ENCODE data around the gene ZMYM2.

Gene ZMYM2

DNA sequence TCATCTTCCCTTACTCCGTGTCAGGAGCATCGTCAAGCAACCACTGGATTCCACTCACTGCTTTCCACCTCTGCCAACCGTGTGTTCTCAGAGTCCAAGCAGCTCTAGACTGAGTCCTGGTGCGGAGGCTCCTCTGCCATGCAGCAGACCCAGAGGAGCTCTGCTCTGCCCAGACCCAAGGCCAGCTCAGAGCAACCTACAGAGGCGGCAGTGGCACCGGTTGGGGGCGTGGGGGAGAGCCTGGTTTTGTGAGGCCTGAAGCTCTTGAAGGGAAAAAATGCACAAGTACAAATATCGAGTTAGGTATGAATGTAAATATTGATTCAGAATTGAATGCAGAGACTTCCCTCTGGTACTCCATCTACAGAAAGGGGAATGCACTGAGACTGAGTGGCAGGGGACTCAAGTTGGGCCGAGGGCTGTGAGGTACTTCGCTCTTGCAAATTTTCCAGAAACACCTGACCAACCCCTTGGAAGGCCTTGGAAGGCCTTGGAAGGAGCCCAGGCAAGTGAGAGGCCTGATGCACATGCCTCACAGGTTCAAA is 155.6 kb downstream of the ZMYM2 start:
- peak; percentile 15 for DNase-seq

DNA sequence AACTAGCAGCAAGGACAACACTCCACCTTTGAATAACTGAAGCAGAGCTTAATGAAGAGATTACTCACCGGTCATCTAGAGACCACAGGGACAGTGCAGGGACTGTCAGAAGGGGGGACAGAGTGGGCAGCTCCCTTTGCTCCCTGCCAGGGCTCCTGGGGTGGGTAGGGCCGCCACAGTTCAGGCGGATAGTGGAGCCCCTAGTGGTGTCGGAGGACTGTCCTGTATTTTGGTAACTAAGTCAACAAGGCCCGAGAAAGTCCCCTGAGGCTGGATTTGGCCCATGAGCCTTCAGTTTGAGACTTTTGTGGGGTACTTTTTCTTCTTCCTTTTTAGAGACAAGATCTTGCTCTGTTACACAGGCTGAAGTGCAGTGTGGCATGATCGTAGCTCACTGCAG is 157.7 kb downstream of the ZMYM2 start:
- DNase-seq = no peak

DNA sequence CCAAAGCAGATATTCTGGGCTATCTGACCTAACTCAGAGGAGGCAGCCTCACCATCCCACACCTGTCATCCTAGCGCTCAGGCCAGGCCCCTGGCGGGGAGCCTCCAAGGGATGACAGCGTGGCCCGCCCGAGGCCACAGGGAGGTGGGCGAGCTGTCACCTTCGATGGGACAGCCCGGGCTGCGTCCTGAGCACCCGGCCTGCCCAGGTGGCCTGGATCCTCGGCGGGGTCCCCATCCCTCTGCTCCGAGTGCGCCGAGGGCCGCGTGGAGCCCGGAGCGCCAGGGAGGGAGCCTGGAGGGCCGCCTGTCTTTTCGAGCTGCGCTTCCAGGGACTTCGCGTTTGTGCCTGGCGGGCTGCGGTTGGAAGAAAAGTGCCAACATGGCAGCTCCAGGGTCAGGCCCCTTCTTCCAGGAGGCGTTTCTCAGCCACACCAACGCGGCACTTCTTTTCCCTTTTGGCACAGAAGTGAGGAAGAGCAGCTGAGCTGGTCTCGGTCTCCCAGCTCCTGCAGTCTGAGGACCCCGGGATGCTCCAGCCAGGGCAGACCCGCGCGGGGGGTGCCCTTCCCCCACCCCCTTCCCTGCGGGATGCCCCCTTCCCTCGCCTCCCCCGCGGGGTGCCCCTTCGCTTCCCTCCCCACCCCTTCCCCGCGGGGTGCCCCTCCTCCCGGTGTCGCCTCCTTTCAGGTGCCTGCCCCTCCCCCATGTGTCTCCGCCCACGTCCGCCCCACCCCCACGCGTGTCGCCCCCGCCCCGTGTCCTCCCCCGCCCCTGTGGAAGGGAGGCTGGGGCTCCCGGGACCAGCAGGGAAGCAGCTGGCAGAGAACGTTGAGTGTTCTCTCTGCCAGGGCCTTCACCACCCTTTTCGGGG is 160.0 kb downstream of the ZMYM2 start:
- DNase-seq = peak; percentile 91

DNA sequence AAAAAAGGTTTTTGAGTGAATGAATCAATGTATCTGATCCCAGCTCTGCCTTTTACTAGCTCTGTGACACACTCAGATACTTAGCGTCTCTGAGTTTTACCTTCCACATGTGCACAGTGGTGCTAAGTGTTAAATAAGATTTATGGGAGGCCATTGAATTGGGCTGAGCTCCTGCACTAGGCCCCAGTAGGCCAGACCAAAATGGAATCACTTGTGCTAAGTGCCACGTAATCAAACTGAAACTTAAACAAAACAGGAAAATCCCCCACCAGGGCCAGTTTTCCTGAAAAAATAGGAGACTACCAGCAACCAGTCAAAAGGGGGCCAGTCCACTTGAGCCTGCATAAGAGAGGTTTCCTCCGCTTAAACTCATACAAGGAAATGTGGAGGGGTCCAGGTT is 161.4 kb downstream of the ZMYM2 start:
- no peak for DNase-seq

DNA sequence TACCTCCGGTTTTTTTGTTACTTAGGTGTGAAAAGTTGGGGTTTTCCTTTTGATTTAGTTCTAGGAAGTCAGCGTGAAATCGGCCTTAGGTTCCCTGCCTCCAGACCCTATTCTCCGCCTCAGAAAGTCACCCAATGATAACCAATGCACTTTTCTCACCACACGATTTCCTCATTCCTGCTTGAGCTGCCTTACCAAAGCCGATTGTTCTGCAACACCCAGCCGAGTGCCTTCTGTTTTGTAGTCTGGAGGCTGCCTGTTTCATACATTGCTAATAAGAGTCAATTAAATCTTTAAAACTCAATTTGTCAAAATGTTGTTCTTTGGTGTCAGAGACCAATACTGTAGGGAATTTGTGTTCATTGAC is 162.6 kb downstream of the ZMYM2 start:
- no peak for DNase-seq

DNA sequence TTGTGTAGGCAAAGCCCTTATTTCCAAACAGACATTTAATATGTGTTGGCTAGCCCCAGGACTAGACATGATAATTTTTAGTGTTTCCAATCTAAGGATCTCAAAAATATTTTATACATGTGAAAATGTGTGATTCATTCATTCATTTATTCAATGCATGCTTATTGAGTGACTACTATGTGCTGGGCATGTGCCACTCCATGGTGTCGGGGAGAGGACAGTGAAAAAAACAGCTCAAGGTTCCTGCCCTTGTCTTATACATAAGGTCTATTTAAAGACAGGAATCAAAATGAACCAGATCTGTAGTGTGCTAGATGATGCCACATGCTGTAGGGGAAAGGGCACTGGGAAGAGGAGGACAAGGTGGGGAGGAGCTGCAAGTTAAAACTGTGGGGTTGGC is 165.8 kb downstream of the ZMYM2 start:
- DNase-seq = no peak

DNA sequence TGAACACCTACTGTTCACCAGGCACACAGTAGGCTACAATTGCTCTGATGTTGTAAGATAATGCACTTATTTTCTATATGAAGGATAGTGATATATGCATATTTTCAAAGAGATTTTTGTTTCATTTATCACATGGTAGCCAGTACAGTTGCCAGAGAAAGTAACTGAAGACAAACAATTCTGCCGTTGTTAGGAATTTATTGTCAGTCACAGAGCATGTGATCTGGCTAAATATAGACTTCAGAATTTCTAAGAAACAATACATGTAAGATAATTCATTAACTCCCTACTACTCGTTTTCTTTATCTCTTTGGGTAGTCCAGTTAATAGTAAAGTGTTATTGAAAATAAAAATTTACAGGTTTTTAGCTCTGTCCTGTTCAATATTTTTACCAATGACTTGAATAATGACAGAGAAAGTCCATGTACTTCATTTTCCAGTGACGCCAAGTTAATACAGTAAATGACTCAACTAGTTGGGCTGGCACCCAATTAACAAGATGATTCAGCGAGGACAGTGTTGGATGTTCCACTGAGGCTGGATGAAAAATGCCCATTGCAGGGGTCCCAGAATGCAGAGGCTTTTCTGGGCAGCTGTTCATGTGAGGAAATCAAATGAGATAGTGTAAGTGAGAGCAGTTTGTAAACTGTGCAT is 166.7 kb downstream of the ZMYM2 start:
- no peak for DNase-seq

DNA sequence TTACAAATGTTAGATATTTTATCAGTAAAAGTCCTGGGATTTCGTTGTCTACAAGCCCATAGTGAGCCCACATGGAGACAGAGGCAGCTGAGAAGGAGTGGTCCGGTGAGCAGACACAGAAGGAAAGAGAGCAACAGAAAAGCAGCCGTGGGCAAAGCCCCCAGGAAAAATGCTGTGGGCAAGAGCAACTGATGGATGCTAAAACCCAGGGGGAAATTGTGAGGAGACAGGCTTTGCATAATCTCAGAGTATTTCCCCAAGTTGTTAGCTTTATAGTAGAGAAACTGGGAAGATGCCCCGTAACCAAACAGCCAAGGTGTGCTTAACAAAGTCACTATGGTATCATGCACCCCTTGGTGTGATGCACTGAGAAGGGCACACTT is 167.2 kb downstream of the ZMYM2 start:
- no peak for DNase-seq

DNA sequence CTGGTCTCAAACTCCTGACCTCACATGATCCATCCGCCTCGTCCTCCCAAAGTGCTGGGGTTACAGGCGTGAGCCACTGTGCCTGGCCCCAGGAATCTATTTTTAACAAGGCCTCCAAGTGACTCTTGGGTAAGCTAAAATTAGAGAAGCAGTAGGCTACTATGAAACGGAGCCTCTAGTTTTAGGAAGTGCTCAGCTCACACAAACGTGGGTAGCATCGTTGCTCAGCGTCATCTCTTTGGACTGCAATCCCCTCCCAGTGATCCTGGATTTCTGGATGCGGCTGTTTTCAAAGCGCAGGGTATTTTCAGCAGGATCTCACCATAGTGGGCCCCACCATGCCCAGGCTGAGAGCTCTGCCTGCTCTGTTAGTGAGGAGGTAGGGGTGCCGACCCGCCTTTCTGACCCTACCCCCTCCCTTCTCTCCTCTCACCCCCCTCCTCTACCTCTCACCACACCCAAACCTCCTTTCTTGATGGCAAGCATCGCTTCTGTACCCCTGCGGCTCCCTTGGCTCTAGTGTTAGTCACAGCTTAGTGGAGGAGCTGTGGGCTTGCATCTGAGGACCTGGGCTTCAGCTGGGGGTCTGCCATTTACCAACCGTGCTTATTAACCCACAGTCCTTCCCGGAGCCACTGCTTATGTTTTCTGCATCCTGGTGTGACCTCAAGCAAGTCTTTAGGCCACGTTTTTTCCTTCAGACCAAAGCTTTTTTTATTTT is 168.2 kb downstream of the ZMYM2 start:
- DNase-seq = no peak

DNA sequence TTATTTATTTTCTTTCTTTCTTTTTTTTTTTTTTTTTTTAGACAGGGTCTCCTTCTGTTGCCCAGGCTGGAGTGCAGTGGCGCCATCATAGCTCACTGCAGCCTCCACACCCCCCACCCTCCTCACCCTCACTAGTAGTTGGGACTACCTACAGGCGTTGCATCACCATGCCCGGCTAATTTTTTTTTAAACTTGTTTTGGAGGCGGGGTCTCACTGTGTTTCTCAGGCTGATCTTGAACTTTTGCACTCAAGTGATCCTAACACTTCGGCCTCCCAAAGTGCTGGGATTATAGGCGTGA is 168.7 kb downstream of the ZMYM2 start:
- DNase-seq = no peak

DNA sequence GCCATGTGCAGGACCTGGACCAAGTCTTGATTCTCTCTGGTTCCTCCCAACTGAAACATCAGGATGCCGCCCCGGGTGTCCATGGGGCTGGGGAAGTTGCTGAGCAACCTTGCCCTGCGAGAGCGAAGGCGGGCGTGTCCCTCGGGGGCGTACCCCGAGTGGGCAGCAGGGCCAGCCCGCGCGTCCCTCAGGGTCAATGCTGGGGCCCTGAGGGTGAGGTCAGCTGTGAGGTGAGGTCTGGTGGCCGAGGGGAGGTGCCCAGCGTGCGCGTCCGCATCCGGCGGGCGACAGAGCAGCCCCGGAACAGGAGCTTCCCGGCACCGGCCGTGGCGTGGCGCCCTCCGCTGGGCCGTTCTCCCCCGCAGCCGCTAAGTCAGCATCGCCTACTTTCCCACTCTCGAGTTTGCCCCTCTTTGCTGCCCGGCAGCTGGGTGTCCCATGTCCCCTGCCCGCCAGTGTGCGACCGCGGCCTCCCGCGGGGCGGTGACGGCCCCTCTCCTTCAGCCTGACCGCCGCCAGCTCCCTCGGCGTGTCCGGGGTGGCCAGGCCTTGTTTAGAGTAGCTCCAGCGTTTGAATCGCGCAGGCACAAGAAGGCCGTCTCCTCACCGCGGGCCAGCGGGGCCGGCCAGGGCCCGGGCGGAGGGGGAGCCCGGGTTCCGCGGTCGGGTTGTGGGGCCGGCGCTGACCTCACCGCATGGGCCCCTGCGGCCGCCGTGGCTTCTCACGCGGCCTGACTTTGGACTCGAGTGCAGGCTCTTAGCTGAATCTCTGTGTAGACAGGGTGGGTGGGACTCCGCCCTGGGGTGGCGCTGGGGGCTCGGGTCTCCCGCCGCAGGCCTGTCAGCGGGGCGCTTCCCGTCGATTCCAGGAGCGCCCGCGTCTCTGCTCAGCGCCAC is 169.3 kb downstream of the ZMYM2 start:
- DNase-seq = peak; percentile 89

DNA sequence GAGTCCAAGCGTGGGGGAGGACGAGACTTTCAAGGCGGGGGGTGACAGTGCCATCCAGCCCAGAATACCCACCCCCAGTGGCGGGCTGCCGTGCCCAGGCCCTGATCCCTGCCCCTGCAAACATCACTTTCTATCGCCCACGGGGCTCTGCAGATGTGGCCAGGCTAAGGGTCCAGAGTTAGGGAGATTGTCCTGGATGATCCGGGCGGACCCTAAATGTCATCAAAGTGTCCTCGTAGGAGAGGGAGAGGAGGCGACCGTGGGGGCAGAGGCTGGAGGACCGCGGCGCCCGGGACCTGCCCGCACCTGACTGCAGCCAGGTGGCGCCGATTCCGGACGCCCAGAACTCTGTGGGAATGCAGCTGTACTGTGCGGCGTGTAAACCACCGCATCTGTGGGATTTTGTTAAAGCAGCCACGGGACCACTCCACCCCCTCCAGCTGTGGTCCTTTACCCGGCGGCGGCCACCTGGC is 170.0 kb downstream of the ZMYM2 start:
- peak; percentile 71 for DNase-seq

DNA sequence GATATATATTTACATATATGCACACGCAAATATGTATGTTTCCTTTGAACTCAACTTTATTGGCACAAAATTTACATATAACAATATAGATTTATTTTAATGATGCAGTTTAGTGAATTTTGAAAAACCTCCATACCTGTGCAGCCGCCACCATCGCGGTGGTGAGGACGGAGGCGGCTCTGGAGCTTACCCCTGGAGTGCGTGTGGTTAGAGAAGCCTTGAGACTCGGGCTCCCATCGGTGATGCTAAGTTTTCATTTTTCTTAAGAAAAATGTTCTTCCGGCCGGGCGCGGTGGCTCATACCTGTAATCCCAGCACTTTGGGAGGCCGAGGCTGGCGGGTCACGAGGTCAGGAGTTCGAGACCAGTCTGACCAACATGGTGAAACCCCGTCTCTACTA is 170.5 kb downstream of the ZMYM2 start:
- DNase-seq = no peak

DNA sequence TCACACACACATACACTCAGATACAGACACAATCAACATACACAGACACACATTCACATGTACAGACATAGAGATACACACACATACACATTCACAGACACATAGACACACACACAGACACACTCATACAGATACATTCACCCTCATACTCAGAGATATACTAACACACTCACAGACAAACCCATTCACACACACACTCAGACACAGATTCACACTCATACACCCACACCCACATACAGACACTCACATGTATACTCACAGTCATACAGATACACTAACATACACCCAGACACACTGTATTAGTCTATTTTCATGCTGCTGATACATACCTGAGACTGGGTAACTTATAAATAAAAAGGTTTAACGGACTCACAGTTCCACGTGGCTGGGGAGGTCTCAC is 171.5 kb downstream of the ZMYM2 start:
- no peak for DNase-seq

DNA sequence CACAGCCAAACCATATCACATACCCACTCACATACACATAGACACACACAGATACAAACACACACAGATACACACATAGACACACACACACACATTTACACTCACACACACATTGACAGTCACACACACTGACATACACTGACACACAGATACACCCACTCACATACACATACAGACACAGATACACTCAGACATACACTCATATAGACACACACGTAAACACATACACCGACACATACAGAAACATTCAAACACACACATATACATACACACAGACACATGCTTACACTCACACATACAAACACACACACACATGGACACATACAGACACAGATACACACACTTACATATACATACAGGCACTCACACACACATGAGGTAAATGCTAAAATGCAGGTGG is 172.1 kb downstream of the ZMYM2 start:
- no peak for DNase-seq

DNA sequence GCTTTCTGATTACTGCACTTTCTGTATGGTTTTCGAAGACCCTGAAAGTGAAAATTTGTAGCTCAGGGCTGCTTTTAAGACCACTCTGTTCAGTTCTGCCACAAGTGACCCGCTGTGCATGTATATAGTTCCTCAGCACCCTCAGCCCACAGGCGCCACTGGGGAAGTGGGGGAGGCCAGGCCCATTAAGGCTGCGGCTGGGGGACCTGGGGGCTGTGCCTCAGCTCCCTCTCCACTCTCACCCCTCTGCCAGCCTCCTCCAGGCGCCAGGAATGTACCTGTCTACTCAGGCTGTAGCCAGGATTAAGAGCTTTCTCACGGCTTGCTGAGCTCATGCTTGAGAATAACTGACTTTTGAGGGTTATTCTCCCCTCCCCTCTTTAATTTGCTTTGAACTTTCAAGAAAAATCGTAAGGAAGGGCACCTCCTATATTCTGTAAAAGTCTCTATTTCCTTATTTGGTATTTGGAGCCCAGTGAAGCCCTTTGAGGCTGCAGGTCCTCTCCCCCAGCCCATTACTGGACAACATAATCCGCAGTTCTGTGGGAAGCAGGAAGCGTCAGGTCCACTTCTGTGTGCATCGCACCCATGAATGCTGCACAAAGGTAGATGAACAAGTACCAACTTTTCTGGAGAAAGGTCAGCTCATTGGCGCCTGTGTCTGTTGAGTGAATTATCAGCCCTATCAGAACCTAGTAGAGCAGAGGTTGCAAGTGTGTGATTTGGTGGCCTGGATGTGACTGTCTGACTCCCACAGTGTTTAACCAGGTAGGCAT is 172.7 kb downstream of the ZMYM2 start:
- no peak for DNase-seq

DNA sequence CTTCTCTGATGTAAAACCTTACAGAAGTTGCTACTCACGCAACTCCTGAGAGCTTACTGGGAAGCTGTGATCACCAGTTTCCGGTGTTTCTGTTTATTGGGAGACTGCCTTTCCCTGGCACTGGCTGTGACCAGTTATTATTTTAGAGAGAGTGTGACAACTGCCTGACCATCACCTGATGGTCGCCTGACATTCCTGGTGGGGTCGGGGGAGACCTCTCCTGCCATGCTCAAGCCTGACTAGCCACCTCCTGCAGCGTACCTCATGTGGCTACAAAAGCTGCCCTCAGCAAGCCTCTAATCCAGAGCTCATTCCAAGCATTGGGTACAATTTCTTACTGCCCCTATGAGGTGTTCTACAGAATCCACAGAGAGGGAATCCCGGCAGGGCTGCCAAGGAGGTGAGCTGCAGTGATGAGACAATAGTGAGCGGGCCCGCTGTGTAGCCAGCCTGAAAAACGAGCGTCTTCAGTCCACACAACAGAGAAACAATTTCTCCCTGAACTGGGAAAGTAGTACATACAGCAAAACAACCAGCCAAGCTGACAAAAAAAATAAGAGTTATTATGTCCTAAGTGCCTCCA is 173.6 kb downstream of the ZMYM2 start:
- DNase-seq = no peak

DNA sequence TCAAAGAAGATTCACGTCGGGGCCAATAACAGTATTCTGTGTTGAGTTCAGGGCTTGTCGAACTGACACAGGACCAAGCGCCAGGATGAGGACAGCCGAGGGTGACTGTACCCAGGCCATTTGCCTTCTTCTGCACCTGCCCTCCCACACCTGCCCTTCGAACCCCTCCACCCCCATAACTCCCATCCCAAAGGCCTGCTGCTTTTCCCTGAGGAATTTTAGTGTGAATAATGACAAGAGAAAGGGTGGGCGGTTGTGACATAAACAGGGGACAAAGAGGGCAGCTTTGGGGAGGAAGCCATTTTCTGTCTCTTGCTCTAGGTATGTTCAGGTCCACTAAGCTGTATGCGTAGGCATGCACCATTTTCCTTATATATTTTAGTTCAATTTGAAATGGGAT is 176.2 kb downstream of the ZMYM2 start:
- no peak for DNase-seq

DNA sequence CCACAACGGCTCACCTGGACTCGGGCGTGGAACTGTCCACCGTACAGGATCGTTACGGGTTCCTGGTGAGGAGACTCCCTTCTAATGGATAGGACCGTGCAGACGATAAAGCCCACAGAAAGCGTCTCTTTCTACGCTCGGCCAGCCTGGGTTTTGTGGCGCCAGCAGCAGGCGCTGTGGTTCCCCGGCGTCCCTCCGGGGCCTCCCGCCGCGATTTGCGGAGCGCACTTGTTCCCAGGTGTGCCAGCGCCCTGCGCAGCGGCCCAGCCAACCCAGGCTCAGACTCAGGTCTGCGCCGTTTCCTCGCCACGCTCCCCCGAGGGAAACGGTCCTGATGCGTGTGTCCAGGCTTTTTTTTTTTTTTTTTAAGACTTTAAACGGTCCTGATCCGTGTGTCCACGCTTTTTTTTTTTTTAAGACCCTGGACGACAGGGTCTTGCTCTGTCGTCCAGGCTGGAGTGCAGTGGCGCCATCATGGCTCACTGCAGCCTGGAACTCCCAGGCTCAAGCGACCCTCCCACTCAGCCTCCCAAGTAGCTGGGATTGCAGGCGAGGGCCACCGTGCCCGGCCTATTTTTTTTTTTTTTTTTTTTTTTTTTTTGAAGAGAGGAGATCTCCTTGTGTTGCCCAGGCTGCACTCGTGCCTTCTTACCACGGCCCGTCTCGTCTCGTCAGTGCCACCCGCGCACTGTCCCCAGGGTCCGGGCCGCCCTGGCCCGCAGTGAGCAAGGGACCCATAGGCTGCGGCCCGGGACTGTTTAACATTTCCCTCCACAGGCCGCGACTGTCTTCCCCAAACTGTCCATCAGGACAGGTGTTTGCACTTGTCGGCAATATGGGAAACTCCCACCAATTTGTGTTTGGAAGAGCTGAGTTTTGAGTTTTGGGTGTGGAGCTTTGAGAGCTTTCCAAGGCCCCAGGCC is 178.5 kb downstream of the ZMYM2 start:
- peak; percentile 92 for DNase-seq

DNA sequence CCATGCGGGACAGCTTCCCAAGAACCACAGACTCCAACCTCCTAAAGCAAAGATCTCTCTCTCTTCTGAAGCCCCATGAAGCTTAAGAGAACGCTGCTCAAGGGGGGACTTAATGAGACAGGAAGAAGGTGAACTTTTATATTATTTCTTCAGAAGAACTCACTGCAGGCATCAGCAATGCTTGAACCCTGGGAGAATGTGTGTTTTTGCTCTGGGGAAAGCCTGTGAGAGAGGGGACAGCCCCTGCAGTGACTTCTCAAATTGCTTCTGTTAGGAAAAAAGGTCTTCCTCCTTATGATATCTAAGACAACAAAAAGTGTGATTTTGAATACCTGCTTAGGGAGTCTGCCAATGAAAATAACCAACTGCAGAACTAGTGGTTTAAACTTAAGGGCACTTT is 179.3 kb downstream of the ZMYM2 start:
- DNase-seq = no peak
